22Rv1 (cell line): ENCODE results near the gene FAM161B.
"Not testable (repeated sequence)": the region's sequence is repeated elsewhere in the genome, so short reads cannot be mapped to it uniquely, and the experiment has no call there.

Experiments used
- H3K27ac ChIP-seq: fragments of 450-650 bp; 2 replicates; pipeline ENCODE4 v1.5.1; 2017
- CTCF ChIP-seq: fragments of 450-650 bp; IDR thresholded peaks from 2 replicates; pipeline ENCODE4 v1.5.1; 2017; ENCODE audit warnings: mild to moderate bottlenecking
- ZFX ChIP-seq: fragments of 450-650 bp; IDR thresholded peaks from 2 replicates; pipeline ENCODE4 v1.6.1; 2017; ENCODE audit warnings: antibody characterized with exemption, borderline replicate concordance

Gene FAM161B

GRCh38 chr14:73942180-73942579 is 7.7 kb downstream of the FAM161B start:
- no peak overlapping the region for H3K27ac ChIP-seq
- TF ChIP-seq CTCF (no peak), ZFX (no peak)

GRCh38 chr14:73937012-73937411 is 12.9 kb downstream of the FAM161B start:
- TF ChIP-seq CTCF (no peak), ZFX (no peak)
- H3K27ac ChIP-seq, result no peak overlapping the region

- TF ChIP-seq ZFX, result no peak
- TF ChIP-seq CTCF, result no peak
- no peak overlapping the region for H3K27ac ChIP-seq
Observed at GRCh38 chr14:73936548-73936947, 13.3 kb downstream of the FAM161B start.

DNA sequence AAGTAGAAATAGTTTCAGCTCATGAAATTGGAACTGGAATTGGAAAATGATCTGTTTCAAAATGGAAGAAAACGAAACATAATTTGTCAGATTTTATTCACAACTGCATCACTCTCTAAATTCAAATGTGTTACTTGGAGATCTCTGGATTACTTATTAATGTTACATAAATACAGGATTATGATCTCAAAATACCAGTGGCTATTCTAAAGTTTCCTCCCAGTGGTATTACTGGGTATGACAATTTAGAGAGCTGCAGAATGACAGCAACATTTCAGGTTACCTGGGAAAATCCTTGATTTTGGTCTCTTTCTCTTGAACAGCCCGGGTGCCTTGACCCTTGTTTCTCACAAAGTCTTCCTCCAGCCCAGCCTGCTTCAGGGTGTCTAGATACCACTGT is 14.2 kb downstream of the FAM161B start:
- peak; percentile 43 for TF ChIP-seq CTCF
- no peak for TF ChIP-seq ZFX

DNA sequence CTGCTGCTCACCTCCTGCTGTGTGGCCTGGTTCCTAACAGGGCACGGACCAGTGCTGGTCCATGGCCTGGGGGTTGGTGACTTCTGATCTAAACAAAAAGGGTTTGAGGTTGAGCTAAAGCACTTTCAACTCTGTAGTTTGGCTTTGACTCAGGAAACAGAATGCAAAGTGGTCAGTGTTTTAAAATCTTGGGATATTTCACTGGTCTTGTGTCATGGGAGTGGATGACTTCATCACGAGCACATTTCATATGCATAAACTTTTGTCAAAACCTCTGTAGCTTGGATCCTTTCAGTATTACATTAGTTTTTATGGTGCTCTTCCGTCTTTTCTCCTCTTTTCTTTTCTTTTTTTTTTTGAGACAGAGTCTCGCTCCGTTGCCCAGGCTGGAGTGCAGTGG is 25.6 kb downstream of the FAM161B start:
- H3K27ac ChIP-seq, result no peak overlapping the region
- TF ChIP-seq ZFX, result no peak
- no peak for TF ChIP-seq CTCF

More for the DNA sequence above, 14.2 kb downstream of the FAM161B start:
- H3K27ac ChIP-seq, result no peak overlapping the region

DNA sequence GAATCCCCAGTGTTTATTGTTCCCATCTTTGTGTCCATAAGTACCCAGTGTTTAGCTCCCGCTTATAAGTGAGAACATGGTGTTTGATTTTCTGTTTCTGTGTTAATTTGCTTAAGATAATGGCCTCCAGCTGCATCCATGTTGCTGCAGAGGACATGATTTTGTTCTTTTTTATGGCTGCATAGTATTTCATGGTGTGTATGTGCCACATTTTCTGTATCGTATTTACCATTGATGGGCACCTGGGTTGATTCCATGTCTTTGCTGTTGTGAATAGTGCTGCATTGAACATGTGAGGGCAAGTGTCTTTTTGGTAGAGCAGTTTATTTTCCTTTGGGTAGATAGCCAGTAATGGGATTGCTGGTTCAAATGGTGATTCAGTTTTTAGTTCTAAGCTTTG is 30.4 kb downstream of the FAM161B start:
- H3K27ac ChIP-seq, result not testable (repeated sequence)

GRCh38 chr14:73916324-73916723 is 33.6 kb downstream of the FAM161B start:
- no peak for TF ChIP-seq ZFX
- TF ChIP-seq CTCF, result no peak
- no peak overlapping the region for H3K27ac ChIP-seq

DNA sequence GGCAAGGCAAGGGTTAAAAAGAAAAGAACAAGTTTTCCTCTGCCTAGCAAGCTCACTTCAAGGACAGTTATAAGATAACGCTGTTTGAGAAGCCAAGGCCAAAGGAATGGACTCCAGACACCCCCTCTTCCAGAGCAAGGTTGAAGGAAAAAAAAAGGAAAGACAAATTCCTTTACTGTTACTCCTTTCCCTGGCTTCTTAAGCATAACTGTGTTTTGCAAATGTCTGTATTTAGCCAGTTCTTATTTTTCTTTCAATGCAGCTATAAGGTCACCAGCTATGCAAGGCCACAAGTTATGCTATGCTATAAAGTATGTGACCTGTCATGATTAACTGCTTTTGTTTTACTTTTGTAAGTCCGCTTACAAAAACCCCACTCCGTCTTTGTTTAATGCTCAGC is 36.6 kb downstream of the FAM161B start:
- TF ChIP-seq CTCF (no peak), ZFX (no peak)
- H3K27ac ChIP-seq, result no peak overlapping the region
